Activated CD4-positive, alpha-beta T cell treated with anti-CD3 and anti-CD28 coated beads, Interleukin-2, amount 50 U/mL, for 48 hours (primary cell): ENCODE measurements around the gene MDM4.

Experiments
- DNase-seq, 2 experiments: peaks; one replicate each; pipeline ENCODE4 v3.0.0-alpha.2; 2020

MDM4 gene

DNA sequence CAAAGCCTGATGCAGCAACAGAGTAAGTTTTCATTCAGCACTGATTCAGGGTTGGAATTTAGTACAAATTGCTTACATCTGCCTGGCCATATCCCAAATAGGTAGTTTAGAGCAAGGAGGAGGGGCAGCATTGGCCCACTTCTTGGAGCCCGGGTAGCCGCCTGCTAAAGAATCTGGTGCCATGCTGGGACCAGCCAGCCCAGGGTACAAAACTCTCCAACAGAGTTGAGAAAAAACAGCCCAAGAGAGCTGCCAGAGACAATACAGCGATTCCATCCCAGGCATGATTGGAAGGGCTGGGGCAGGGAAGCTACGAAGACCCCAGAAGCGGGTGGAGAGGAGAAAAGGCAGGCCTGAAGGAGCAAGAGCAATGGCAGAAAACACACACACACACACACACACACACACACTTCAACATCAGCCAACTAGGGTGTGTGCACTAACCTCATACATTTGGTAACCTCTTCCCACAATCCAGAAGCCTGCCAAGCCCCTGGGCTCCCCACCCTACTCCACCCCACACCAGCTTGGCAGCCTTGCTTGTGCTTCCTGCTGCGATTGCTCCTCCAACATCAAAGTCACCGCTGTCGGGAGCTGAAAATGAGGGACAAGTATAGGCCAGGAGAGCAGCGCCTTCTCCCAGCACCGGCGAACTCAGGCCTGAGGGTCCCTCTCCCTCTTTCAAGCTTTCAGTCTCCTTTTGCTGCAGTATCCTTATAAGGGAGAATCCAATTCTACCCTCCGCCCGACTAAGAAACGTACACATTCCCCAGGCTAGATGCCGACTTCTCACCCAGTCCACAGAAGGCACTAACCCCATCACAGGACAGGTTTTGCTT, 22.8 kb upstream of the MDM4 start:
- DNase-seq = peak in 1 of 2 experiments; percentile 26

DNA sequence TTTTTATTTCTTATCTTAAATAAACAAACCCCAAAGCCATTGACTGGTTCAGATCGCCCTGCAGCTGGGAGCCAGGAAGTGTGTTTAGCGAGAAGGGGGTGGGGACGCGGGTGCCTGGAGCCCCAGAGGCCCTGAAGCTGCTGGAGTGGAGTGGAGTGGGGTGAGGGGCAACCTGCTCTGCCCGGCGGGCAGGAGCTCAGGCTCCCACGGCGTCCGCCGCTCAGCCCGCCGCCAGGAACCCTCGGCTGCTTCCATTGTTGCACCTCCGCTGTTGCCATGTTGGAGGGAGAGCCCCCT, 22.3 kb upstream of the MDM4 start:
- peak; percentile 53 to 64 for DNase-seq

DNA sequence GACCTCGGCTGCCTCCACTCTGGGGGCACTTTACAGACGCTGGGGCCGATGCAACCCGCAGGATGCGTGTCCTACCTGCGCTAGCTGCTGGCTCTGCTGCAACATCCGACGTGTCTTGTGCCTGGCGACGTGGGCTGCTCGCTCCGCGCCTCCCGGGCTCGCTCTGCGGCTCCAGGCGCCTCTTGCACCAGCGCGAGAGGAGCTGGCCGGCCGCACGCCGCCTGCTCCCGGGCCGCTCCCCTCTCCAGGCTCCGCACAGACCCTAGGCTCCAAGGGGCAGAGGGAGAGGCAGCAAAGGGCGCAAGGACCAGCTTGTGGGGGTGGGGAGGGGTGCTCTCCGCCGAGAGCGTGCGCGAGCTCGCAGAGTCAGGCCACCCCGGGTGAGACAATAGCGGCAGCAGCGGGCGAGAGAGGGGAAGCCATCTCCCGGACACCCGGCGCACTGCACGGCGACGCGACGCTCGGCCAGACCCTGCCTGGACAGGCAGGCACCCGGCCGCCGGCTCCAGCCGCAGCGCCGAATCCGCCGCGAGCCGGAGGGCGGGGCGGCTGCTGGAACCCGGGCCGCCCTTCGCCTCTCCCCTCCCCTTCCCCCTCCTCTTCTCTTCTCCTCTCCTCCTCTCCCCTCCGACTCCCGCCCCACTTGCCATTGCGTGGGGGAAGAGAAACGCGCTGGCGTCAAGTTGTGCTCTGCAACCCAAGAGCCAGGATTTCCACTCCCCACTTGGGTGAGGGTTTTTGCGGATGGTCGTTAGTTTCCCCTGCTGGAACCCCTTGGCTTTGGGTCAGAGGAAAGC, 21.7 kb upstream of the MDM4 start, which contains the start of gene PIK3C2B:
Gene PIK3C2B, minus strand, starts transcription at position 525 of the 797 bp plus-strand sequence. CDS start 25,003 bp downstream, outside the sequence.
- peak; percentile 76 to 82 for DNase-seq

DNA sequence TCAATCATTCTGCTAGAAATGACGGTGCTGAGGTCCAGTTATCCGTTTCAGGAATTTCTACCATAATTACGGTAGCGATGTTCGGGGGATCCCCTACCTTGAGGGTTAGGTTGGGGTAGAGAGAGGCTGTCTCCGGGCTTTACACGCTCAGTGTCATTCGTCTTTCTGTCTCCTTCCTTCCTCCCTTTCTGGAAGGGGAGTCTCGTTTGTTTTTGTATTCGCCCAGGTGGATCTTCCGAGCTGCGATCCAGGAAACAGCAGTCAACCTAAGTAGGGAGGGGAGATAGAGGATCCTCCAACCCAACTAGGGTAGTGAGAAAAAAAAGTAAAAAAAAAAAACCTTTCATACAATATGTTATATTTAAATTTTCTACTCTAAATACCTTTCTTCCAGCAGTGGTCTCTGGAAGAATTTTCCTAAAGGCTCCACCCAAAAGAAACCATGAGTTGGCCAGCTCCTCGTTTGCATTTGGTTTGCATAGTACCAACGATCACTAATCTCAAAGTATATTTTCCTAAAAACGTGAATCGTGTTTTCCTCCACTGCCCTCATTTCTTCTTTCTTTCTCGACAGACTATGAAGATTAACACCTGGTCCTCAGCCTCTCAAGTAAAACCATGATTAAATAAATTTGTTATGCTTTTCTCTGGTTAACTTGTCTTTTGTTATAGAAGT, 21.0 kb upstream of the MDM4 start:
- no peak for DNase-seq

DNA sequence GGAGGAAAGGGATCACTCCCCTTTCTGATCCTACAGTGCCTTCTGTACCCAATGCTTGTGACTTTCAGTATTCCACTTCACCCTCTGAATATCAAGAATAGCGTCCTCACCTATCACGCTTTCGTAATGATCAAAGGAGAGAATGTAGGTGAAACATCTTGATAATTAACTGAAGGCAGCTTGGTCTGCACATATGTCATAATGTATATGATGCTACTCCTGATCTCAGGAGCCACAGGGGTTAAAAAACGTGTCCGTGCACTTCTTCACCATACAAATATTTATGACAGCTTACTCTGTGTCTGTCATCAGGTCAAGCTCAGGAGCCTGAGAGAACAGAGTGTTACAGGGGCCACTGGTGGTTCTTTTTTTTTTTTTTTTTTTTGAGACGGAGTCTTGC, 20.4 kb upstream of the MDM4 start:
- DNase-seq = no peak

DNA sequence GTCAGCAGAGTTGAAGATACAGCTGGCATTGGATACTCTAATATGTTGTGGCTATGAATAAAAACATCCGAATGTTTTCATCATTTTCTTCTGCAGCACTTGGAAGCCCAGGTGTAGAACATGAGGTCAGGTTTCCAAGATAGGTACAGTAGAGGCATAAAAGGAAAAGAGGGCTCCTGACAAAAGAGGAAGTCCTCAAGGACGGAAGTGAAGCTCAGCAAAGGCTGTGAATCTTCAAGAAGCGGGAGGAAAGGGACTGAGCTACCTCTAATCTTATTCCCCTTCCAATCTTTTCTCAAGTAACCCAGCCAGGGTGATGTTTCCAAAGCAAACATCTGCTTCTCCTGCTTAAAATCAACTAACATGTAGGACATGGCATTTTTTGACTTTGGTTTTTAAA, 17.2 kb upstream of the MDM4 start:
- no peak for DNase-seq

DNA sequence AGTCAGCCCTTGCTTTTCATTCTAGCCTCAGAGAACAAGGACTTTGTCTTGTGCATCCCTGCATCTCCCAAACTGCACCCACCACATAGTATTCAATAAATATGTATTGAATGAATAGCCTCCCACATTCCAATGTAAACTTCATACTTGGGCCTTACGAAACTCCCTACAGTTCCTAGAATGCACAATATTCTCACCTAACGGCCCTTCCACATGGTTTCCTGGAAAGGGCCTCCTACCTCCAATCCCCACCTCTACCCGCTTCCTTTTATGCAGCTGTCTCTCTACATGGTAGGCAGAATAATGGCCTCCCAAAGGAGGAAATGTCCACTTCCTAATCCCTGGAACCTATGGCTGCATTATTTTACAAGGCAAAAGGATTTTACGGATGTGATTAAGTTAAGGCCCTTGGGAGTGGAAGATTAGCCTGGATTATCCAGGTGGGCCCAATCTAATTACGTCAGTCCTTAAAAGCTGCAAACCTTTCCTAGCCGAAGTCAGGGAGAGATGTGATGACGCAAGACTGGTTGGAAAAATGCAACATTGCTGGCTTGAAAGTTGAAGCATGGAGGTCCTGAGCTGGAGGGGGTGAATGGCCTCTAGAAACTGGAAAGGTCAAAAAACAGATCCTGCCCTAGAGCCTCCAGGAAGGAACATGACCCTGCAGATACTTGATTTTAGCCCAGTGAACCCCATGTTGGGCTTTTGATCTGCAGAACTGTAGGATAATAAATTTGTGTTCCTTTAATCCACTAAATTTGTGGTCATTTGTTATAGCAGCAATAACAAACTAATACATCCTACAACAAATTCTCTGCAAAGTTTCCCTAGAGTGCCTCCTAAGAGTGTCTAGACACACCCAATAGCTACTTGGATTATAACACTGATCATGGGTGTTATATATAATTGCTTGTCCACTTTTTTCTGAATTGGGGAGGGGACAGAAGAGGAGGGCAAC, 16.4 kb upstream of the MDM4 start:
- no peak for DNase-seq

DNA sequence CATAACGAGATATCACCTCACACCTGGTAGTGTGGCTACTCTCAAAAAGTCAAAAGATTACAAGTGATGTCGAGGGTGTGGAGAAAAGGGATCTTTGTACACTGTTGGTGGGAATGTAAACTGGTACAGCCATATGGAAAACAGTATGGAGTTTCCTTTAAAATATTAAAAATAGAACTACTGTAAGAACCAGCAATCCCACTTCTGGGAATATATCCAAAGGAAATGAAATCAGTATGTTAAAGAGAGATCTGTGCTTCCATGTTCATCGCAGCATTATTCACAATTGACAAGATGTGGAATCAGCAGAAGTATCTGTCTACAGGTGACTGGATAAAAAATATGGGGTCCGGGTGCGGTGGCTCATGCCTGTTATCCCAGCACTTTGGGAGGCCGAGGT, 14.0 kb upstream of the MDM4 start:
- DNase-seq = no peak

DNA sequence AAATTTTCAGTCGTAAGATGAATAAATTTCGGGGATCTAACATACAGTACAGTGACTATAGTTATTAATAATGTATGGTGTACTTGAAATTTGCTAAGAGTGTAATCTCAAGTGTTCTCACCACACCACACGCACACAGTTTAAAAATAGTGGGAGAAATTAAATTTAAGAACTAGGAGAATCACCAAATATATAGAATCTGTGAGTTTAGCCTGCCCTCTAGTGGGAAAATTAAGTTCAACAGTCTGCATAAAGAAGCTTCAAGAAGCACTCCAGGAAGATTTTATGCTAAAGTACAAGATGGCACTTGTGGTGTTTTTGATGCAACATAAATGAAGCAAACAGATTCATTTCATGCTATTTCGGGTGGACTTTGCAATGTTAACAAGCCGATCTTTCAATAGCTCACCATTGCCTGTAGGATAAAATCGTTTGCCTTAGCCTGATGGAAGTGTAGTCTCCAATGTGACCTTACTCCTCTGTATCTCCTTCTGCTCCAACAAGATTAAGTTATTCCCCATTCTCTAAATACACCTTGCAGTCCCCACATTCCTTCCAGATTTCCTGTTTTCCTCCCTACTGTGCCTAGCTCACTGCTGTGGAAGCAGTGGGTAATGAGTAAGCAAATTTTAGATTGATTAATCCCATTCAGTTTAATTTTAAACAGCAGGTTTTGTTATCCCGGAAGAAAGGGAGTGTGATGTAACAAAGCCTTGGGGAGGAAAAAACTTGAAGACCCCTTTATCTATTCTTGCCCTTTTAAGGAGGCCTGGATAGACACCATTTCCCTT, 12.9 kb upstream of the MDM4 start:
- no peak for DNase-seq

DNA sequence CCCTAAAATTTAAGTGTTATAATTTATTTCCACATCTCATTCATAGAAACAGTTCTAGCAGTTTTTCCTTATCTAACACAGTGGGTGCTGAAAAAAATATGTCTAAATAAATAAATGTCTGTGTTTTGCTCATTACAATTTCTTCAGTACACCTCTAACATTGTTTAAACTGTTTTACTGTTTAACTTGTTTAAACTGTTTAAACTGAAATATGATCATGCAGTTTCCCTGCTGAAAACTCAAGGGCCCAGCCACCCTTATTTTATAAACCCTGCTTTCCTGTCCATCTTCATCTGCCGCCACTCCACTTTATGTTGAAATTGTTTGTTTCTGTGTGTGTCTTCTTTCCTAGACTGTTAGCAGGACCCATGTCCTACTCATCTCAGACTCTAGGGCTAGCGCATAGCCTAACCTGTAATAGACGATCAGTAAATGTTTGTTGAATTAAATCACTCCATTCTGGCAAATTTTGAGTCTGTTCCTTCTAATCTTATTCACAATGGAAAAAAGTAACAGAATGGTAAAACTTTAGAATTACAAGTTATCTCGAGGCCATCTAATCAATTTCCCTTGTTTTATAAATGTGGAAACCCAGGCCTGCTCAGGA, 12.2 kb upstream of the MDM4 start:
- no peak for DNase-seq

DNA sequence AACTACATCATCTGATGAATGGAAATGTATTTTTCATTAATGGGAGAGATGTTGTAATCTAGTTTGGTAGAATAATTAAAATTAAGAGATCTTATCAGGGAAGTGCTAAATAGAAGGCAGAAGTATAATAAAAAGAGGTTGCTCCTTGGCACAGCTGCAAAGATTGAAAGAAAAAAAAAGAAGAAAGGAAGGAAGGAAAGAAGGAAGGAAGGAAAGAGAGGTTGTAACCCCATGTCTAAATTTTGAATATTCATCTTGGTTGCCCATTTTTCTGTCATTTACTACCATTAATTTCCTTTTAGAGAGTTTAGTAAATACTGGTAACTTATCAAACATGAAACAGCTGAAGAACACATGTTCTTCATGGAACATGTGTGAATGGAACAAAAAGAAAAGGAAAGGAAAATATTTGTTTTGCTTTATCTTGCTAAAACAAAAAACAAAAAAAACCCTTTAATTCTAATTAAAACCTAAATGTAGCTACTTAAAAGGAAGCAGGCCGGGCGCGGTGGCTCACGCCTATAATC, 10.5 kb upstream of the MDM4 start:
- no peak for DNase-seq

DNA sequence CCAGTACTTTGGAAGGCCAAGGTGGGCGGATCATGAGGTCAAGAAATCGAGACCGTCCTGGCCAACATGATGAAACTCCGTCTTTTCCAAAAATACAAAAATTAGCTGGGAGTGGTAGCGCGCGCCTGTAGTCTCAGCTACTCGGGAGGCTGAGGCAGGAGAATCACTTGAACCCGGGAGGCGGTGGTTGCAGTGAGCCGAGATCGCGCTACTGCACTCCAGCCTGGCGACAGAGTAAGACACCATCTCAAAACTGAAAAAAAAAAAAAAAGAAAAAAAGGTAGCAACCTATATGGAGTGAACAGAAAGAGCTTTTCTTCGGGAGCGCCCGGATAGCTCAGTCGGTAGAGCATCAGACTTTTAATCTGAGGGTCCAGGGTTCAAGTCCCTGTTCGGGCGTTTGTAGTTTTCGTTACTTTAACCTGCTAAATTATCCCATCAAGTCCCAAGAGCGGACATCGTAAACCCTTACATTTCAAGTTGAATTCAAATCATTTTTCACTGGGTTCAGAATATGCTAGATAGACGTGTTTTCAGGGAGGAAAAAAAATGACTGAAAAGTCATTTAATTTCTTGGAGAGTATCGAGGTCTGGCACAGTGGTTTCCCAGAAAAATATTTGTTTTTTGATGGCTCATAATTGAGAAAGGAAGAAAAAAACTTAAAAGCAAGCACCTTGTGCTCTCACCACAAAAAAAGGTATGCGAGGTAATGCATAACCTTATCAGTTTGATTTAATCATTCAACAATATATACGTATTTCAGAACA, 9.8 kb upstream of the MDM4 start:
- peak; percentile 80 to 83 for DNase-seq

DNA sequence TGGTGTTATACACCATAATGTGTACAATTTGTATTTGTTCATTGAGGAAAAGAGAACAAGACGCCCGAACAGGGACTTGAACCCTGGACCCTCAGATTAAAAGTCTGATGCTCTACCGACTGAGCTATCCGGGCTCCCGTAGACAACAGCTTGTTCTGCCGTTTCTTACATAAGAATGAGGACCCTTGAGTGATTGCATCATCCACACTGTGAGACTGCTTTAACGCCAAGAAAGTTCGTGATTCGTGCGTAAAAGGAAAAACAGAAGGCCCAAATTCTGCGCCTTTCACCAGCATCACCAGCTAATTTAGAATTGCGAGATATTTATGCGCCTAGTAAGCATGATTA, 9.3 kb upstream of the MDM4 start:
- peak; percentile 88 to 91 for DNase-seq

DNA sequence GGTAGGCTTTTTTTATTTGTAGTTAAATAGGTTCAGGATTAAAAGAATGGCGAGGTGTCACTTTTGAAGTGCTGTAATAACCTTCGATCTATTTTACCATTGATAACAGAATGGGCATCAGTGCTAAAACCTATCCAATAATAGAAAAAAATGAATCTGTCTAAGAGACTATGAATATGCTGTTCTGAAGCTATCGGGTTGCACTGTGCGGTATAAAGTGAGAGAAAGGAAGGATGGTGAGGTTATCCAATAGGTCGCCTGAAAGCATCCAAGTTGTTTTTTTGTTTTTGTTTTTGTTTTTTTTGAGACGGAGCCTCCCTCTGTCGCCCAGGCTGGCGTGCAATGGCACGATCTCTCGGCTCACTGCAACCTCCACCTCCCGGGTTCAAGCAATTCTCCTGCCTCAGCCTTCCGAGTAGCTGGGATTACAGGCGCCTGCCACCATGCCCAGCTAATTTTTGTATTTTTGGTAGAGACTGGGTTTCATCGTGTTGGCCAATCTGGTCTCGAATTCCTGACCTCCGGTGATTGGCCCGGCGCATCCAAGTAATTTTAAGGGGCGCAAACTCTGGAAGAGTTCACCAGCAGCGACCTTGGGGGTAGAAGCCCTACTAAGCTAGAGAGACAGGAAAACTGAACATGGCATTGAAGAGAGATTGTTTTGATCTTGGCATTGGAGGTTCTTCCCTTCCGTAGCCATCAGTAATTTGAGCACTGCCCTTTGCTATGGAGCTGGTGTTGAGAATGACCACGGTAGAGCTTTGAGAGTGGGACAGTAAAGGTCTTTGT, 8.7 kb upstream of the MDM4 start:
- DNase-seq = peak; percentile 31 to 40

DNA sequence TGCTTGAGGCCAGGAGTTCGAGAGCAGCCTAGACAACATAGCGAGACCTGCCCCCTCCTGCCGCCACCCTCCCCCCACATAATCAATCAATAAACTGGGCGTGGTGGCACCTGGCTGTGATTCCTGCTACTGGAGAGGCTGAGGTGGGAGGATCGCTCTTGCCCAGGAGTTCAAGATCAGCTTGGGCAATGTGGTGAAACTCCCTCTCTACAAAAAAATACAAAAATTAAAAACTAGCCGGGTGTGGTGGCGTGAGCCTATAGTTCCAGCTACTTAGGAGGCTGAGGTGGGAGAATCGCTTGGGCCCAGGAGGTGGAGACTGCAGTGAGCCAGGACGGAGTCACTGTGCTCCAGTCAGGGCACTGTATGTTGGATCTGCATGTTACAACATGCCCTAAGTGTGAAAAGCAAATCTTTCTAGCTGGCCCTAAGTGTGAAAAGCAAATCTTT, 7.0 kb upstream of the MDM4 start:
- DNase-seq = no peak

DNA sequence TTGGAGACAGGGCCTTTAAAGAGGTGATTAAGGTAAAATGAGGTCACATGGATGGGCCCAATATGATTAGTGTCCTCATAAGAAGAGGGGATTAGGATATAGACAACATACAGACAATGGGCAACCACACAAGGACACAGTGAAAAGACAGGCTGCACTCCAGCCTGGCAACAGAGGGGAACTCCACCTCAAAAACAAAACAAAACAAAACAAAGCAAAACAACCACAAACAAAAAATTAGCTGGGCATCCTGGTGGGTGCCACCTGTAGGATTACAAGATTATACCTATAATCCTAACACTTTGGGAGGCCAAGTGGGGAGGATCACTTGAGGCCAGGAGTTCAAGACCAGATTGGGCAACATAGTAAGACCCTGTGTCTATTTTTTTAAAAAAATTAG, 4.8 kb upstream of the MDM4 start:
- no peak for DNase-seq

DNA sequence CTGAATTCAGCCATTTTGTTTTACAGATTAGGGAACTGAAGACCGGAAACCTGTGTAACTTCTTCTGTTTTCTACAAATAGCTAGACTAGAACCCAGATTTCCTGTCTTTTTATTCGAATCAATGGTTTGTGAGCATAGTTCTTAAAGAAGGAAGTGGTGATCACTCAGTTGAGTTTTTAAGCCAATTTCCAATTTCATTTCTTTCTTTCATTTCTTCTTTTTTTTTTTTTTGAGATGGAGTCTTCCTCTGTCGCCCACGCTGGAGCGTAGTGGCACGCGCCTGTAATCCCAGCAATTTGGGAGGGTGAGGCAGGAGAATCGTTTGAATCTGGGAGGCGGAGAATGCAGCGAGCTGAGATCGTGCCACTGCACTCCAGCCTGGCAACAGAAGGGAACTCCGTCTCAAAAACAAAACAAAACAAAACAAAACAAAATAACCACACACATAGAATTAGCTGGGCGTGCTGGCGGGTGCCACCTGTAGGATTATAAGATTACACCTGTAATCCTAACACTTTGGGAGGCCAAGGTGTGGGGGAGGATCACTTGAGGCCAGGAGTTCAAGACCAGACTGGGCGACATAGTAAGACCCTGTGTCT, 3.0 kb upstream of the MDM4 start:
- peak; percentile 33 to 46 for DNase-seq

DNA sequence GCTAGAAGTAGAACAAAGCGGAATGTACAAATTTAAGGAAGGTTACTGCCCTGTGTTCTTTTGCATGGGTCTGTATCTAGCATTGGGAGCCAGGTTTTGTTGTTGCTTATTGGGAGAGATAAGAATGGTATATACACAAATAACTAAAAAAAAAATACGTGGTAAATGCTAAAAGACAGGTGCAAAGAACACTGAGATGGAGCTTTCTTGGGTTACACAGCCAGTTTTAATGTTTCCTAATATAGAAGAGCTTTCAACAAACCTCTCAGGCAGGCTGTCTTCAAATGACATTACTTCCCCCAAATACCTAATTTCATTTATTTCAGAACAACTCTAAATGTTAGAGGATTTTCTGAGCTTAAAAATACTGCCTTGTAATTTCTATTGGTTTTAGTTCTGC, 1.4 kb upstream of the MDM4 start:
- no peak for DNase-seq

DNA sequence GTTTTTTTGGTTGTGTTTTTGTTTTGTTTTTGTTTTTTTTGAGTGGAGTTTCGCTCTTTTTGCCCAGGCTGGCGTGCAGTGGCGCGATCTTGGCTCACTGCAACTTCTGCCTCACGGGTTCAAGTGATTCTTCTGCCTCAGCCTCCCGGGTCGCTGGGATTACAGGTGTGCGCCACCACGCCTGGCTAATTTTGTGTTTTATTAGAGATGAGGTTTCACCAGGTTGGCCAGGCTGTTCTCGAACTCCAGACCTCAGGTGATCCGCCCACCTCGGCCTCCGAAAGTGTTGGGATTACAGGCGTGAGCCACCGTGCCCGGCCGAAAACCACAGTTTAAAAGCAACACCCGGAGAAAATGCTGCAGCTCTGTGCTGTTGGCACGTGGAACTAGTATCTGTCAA, 1.2 kb downstream of the MDM4 start:
- DNase-seq = peak; percentile 36 to 55
